Activated gamma-delta T cell (primary cell): Measurements from ENCODE around the gene ARMC3.

Source experiments
- DNase-seq: peaks from one replicate; lab custom pipeline; 2025; lab: John Stamatoyannopoulos, UW

The ARMC3 gene

DNA sequence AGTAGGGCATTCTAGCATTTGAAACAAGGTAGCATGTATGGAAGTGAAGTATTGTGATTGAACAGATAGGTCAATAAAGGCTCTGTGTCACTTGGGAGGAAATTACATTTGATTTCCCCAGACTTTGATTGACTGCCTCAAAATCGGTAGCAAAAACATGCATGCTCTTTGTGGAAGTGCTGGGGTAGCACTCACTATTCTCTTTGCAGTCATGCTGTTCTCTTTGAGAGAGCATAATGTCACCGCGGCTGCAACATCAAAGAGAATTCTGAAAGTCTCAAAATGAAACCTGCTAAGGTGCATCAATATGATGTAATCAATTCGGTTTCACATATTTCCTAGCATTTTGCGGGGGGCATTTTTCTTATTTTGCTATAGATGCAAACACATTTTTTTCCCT, 64.2 kb downstream of the ARMC3 start:
- DNase-seq: no peak

DNA sequence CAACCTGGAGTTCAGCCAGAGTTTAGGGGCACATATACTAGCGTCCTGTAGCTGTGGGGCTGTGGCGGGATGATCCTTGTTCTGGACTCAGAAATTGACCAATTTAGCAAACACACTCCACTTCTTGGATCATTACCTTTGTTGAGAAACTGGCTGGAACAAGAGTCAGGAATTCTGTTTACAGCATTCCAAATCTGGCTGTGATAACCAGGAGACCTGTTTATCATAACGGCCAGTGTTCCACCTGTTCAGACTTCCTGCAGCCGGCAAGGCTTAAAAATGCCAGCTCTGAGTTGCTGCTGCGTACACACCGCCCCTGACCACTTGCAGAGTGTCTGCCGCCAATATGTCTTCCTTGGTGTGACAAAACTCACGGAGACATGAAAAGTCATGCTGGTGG, 64.8 kb downstream of the ARMC3 start:
- DNase-seq: no peak

DNA sequence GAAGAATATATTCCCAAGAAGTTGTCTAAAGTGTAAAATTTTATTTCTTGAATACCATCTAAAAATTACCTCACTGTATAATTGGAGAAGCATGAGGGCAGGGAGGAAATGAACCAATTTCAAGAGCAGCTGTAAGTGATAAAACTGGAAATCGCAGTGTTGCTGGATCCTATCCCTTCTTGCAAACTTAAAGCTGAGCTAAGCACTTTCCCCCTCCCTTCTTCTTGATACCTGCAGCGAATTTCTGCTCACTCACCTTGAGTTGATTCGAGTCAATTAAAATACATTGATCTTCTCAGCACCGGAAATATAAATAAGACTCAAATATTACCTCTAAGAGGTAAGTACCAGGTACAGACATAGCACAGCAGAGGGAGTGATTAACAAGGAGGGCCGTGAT, 65.5 kb downstream of the ARMC3 start:
- DNase-seq: no peak

DNA sequence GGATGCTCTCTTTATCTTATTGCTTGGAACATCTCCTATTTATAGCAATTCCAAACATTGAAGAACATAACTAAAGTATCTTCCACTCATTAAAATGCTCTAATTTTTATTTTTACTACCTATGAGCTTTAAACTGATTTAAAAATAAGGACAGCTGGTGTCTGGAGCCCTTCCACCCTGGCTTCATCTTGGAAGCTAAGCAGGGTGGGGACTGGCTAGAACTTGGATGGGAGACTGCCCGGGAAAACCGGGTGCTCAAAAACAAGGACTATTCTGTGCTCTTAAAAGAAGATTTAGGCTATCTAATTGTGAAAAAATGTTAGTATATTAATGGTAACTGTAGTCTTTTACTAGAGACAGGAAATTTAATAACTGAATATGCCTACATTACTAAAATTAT, 69.2 kb downstream of the ARMC3 start:
- DNase-seq: no peak

DNA sequence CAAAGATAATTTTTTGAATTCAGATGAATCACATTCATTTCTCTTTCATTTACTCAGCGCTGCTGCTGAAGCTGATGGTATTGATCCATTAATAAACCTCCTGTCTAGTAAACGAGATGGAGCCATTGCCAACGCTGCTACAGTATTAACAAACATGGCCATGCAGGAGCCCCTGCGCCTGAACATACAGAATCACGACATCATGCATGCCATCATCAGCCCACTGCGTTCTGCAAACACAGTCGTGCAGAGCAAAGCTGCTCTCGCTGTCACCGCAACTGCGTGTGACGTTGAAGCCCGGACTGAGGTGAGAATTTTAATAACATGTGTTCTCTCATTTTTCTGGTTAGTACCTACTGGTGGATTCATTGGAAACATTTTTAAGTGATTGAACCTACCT, 70.2 kb downstream of the ARMC3 start:
- DNase-seq: no peak

DNA sequence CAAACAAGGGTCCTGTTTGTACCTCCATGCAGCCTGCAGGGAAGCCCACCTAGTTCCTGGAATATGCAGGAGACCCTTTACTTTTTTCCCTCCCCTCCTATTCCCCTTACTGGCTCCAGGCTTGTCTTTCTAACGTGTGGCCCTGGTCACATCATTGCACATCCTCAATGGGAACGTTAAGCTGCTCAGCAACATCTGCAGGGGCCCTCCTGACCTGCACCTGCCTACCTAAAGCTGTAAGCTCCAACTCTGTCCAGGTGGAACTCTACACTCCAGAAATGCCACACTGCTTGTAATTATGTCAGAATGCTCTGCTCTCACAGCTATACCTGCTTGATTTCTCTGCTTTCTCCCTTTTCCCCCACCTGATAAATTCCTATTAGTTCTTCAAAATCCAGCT, 72.1 kb downstream of the ARMC3 start:
- no peak for DNase-seq

DNA sequence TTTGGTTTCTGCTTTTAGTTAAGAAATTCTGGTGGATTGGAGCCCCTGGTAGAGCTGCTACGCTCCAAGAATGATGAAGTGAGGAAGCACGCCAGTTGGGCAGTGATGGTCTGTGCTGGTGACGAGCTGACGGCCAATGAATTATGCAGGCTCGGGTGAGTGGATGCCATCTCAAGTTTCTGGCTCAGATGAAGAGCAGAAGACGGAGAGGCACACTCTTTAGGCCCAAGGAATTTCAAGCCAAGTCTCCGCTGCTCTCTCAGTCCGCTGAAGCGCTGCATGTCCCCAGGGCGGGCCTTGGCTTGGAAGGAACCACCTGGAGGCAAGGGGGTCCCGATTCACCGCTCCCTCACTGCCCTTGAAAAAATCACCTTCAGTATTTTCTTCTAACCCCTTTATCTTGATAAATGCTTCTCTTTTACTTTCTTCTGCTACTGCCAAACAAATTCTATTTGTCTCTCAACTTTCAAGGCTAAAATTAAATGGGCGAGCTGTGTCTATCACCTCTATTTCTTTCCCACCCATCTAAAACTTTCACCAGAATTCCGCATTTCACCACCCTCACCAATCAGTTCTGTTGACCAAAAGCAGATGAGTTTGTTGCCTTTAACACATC, 74.2 kb downstream of the ARMC3 start:
- no peak for DNase-seq

DNA sequence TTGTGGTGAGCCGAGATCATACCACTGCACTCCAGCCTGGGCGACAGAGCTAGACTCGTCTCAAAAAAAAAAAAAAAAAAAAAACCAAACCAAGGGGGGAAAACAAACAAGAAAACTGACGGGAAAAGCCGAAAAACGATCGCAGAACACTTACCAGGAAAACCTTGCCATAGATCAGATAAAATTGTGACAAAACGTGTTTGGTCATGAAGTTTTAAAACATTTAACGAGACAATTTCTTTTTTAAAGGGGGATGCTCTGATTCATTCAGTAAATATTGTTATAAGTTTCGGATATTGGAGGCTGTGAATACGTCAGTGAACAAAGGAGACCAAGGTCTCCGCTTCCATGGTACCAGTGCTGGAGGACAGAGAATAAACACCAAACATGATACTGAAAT, 77.3 kb downstream of the ARMC3 start:
- DNase-seq: no peak

DNA sequence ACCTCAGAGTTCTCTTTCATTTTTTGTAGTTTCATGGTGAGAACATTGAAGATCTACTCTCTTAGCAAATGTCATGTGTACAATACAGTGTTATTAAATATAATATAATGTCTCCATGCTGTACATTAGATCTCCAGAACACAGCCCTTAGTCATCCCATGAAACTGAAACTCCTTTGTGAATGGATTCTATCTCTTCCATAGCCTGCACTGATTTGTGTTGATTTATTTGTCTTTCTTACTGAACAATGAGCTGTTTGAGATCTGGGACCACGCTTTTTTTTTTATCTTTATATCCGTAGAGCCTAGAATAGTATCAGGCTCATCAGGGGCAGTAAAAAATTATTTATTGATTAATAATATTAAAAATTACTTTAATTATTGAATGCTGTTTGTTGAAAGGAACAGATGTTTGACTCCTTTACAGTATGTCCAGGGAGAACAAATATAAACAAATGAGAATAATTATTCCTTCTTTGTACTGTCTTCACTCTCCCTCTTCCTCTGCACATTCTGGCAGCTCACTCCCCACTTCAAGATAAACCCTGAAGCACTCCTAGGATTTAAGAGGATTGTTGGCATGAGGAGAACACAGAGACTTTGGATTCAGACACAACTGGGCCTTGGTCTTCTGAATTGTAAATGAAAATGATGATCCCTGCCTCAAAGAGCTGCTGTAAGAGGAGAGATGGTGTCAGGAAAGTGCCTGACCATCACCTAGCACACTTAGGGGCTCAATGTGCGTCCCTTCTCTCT, 85.9 kb downstream of the ARMC3 start:
- DNase-seq: no peak

DNA sequence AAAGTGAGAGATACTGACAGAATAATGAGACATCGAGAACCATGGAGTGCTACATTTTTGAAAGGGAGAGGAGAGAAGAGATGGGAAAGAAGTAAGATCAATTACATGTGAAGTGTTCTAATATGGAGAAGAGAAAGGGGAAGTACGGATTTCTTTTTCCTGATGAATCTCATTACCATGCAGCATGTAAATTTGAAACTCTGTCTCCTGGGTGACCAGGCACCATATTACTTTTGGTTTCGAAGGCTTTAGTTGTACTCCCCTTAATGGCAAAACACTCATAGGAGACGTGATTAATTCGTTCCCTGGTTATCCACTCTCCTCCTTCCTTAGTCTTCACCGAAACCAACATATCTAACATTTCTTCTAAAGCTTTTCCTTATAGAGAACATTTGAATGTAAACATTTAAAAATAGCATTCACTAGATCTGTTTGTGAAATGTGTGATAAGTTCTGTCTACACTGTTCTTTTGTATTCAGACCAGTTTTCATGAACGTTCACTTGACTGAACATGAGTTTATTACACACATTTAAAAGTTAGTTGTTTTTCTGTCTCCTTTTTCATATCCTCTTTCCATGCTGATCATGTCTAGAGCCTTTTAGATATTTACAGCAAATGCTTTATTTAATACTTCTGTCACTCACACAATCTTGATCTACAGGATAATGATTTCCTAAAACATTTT, 87.3 kb downstream of the ARMC3 start:
- no peak for DNase-seq

DNA sequence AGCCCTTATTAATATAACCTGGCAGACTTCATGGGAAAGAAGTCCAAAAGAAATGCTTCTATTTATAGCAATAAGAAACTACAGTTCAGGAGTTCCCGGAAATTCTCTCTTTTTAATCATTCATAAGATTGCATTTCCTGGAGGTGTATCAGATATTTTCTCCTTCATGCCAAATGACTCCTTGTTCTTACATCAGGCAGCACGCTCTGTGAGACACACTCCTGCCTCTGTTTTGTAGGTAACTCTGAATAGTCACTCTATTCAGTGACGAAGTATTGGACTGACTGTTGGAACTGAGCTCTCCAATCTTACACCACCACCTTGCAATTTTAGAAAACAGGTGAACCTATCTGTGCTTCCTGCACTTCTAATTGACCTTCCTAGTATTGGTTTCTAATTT, 88.8 kb downstream of the ARMC3 start:
- DNase-seq: no peak

DNA sequence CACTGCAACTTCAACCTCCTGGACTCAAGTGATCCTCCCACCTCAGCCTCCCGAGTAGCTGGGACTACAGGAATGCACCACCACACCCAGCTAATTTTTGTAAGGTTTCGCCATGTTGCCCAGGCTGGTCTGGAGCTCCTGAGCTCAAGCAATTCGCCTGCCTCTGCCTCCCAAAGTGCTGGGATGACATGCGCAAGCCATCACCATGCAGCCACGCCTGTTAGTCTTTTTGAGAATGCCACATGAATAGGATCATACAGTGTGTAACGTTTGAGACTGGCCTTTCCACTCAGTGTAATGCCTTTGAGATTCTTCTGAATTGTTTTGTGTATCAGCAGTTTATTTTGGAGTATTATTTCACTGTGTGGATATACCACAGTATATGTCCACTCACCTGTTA, 91.8 kb downstream of the ARMC3 start:
- DNase-seq: no peak

DNA sequence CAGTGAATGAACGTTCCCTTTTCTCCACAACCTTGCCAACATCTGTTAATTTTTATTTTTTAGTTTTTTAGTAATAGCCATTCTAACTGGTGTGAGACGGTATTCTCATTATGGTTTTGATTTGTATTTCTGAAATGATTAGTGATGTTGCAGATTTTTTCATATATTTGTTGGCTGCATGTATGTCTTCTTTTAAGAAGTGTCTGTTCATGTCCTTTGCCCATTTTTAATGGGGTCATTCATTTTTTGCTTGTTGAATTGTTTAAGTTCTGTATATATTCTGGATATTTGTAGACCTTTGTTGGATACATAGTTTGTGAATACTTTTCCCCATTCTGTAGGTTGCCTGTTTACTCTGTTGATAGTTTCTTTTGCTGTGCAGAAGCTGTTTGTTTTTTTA, 93.6 kb downstream of the ARMC3 start:
- no peak for DNase-seq

DNA sequence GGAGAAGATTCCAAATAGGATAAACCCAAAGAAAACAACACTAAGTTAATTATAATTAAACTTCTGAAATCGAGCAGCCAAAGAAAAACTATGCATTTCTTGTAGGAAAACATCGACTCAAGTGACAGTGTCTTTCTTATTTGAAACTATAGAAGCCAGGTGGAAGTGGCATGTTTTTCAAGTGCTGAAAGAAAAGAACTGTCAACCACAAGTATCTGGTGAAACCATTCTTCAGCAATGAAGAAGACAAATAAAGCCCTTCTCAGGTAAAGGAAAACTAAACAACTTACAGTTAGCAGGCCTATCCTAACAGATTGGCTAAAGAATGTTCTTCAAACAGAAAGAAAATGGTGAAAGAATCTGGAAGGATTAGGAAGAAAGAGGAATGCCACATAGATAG, 96.1 kb downstream of the ARMC3 start:
- no peak for DNase-seq

DNA sequence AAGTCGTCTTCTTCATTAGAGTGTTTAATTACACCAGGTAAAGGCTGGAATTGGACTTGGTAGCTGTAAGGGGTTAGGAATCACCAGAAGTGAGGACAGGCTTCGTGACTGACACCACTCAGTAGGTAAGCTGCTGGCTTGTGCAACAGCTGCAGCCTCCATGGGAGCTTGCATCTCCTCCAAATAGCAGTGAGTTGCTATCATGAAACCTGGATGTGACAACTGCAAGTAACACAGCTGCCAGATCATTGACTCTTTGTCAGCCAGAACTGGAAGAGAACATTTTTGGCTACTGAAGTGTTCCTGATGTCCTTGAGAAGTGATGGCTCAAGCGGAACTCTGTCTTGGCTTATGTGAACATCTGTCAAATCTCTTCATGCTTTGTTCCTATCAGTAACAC, 103.5 kb downstream of the ARMC3 start:
- DNase-seq: no peak

DNA sequence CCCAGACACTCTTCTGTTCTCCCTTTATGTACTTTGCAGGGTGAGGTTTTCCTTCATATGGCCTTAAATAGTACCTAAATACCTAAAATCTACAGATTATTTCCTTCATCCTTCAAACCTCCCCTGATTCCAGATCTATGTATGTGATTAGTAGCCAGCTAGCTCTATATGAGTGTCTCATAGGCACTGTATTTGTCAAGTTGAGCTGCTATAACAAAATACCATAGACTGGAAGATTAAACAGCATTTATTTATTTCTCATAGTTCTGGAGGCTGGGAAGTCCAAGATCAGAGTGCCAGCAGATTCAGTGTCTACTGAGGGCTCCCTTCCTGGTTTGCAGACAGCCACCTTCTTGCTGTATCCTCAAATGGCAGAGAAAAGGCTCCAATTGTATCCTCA, 106.9 kb downstream of the ARMC3 start:
- no peak for DNase-seq

DNA sequence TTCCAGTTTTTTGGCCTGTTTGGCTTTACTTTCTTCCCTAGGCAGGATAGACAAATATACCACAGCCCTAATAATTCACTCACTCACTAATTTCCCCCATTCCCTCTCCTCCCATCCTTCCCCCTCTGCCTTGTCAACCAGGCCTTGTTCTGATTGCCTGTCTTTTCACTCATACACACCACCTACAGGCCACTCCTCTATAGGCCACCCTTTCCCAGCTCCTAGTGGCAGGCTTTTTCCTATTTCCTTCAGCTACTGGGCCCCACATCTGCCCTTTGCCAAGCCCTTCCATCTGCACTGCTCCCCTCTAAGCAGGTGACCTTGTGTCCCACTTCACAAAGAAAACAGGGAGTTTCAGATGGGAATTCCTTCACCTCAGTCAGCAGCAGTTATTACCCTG, 107.7 kb downstream of the ARMC3 start:
- DNase-seq: no peak

DNA sequence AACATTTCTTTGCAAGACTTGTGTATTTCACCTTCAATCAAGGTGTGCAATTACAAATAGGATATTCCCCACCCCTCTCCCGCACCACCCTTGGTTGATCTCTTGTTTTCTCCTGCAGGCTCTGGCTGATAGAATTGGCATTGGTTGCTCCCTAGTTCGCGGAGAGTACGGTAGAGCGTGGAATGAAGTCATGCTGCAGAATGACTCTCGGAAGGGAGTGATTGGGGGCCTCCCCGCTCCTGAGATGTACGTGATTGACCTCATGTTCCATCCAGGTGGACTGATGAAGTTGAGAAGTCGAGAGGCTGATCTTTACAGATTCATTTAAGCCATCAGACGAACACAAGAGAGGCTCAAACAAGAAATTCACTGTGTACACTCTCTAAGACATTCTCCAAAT, 109.3 kb downstream of the ARMC3 start:
- no peak for DNase-seq

DNA sequence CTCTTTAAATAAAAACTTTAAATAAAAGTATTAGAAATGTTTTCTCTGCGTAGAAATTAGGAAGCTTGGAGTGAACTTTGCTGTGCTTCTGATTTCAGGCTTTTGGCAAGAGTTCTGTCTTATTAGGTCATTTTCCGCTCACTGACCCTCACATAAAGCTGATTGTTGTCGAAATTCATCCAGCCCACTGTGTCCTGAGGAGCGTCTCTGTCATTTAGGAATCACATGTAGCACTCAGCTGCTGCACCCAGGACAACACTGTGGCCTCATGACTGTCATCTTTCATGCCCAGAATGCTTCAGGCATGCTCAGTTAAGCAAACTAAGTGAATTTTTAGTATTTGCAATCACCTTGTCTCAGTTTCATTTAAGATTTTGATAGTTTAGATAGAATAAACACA, 109.7 kb downstream of the ARMC3 start:
- no peak for DNase-seq

DNA sequence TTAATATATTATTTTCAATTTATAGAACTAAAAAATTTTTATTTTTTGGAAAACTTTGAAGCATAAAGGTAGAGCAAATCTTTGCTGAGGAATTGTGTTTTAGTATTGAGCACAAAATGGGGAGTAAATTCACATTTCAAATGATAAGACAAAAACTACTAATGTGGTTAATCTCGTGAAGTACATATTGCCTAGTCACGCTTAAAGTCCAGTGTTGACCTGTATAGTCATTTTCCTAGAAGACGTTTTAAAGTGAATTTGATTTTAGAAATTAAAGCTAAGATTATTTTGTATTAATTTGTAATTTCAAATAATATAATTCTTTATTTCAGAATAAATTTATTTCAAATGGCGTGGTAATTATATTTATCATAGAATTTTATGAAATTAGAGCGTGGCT, 110.3 kb downstream of the ARMC3 start:
- no peak for DNase-seq

DNA sequence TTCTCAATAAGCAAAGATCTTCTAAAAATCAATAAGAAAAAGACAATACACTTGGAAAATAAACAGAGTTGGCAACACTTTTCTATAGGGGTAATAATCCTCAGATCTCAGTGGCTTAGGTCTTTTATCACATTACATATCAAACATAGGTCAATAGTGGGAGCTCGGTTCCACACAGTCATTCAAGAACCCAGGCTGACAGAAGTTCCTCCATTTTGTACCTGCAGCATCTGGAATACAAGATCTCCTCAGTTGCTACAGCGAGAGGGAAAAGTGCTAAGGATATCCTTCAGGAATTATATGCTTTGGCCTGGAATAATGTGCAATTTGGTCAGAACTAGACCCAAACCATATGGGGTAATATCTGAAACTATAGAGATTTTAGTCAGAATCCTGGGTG, 112.1 kb downstream of the ARMC3 start:
- DNase-seq: no peak

DNA sequence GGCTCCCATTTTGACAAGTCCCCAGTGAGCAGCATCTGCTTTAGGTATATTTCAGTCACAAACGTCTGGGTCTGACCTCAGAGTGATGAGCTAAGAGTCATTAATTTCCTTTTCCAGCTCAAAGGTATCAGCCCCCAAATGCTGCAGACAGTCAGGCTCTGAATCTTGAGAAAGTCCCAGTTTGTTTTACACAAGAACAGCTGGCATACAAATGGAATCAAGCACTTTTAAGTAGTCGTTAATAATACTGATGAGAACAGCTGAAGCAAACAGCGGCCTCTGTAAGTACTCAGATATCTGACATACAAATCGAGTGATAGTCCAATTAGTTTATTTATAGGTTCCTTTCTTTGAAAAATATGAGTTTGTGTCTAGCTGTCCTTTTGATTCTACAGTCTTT, 118.2 kb downstream of the ARMC3 start:
- DNase-seq: no peak

DNA sequence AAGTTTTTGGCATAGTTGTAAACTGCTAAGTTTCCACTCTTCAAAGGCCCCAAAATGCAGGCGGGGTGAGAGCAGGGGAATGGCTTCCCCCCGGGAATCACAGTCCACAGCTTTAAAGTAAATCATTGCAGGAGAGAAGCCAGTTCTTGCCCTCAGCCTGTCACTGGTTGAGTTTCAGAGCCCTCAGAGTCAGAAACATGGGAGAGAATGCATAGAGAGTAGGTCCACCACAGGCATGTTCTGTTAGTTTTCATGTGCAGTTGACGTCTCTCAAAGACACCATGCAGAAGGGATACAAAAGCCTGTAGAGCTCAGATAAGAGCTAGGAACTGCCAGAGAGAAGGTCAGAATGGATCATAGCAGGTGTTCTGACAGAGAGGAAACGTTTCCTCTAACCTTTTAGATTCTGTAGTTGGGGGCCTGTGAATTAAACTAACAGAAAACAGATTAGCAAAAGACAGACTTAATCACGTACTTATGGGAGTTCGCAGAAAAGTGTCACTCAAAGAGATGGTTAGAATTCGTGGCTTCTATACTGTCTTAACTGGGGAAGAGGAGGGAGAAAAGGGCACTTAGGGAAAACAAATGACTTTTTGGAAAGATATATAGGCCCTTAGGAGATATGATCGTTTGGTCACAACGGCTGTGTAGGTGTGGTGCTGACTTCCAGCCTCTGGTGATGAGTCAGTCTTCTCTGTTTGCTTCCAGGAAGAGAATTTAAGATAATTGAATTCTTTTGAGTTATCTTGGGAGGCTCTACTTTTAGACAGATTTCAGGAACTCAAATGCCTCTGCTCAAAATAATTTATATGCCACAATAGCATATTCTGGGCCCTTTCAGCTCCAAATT, 119.6 kb downstream of the ARMC3 start:
- DNase-seq: no peak
